Measurements from ENCODE around the gene SDC3.
"Not testable (repeated sequence)": the region's sequence is repeated elsewhere in the genome, so short reads cannot be mapped to it uniquely, and the experiment has no call there.

Gene SDC3, protein sequence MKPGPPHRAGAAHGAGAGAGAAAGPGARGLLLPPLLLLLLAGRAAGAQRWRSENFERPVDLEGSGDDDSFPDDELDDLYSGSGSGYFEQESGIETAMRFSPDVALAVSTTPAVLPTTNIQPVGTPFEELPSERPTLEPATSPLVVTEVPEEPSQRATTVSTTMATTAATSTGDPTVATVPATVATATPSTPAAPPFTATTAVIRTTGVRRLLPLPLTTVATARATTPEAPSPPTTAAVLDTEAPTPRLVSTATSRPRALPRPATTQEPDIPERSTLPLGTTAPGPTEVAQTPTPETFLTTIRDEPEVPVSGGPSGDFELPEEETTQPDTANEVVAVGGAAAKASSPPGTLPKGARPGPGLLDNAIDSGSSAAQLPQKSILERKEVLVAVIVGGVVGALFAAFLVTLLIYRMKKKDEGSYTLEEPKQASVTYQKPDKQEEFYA

DNA sequence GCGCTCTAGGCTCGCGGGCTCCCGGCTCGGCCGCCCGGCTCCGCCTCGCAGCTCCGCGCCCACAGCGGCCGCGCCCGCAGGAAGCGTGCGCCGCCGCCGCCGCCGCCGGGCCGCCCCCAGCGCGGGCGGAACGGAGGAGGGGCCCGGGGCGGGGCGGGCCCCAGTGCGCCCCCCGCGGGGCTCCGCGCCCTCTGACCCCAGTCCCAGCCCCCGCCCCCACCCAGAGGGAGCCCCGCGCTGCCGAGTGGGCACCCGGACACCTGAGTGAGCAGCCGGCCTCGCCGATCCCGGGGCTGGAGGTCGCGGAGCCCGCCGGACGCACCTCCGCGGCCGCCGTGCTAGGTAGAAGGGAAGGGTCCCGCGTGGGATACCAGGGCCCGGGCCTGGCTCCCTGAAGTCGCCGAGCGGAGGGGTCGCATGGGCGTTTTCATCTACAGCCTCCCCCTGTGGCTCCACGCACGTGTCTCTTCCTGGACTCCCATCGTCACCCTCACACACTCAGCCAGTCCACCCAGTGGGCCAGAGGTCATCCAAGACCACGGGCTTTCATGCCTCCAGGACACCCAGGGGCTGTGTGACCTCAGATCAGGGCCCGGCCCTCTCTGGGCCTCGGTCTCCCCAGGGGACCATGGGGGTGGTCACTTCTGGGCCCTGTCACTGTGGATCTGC is at the start of gene SDC3:
SDC3 (minus strand) TSS at position 63 of the 669 bp plus-strand sequence. CDS start 172 bp downstream, outside the sequence.
- DNase-seq: no peak

DNA sequence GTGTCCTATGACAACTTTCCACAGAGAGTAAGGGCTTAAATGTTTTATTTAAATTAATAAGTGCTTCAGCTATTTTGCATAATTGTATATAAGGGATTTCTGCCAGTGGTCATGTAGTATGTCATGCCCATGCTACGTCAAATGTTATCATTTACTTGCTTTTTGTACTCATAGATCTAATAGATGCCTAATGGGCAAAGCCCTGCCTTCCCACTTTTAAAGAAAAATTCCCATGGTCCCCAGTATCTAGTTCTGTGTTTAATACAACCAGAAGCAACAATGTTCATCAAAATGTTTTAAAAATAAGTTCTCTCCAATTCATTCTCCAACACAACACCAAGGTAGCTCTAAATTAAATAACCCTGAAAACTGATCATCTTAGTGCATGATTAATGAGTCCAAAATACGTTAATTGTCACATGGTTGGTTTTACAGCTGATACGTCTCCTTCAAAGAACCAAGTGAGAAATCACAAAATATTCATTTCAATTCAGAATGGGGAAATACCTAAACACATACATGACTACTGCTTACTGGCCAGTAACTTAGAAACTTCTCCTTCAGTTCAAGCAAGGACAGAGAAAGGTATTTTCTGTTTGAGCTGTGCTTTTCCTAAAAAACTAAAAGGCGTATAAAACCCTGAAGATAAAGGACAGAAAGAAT is 49.1 kb upstream of the SDC3 start:
- no peak for DNase-seq

DNA sequence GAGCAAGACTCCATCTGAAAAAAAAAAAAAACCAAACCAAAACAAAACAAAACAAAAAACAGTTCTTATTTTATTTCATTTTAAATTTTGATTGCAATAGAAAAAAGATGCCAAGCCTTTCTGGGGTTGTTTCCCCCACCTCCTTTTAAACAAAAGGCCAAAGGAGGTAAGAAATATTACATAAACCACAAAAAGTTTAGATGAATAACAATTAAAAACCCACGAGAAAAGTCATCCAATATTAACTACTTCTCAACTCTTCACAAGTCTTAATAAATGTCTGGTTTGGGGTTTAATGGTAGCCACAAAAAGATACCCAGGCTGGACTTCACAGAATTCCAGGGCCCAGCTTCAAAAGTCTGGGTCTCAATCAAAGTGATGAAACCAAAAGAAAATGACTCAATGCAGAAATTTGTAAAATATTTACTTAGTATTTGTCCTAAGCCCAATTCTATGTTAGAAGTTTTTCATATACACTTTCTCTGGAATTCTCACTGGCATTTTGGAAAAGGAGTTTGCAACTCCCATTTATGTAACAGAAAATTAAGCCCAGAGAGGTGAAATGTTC is 47.0 kb upstream of the SDC3 start:
- no peak for DNase-seq

DNA sequence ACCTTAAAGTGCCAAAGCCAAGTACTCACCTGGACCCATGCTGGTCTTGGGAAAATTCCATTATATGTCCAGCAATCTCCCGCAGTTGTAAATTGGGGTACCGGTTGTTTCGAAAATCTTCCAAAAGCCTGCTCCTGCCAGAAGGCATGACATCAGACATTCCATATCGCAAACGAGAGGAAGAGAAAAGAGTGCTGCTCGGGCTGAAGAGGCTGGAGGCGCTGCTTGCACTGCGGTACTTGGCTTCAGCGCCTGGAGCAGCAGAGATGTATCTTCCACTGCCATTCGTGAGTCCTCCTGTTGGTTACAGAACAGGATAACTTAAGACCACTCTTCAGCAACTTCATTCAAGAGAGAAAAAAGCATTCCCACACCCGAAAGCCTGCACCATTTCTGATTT is 45.1 kb upstream of the SDC3 start:
- no peak for DNase-seq

DNA sequence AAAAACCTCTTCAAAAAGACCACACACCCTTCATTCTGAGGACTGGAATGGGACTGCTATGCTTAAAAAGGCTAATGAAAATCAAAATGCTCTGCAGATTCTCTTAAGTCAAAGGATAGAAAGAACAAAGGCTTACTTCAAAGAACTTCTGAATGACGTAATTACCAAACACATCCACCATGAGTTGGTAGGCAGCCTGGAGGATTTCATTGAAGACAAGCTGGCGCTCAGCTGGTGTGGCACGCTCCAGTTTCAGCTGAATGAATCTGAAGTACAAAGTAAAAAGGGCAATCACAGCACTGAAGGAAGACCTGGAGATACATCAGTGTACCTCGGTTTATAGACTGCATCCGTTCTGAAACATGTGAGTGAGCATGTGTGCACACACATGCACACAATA is 43.5 kb upstream of the SDC3 start:
- no peak for DNase-seq

DNA sequence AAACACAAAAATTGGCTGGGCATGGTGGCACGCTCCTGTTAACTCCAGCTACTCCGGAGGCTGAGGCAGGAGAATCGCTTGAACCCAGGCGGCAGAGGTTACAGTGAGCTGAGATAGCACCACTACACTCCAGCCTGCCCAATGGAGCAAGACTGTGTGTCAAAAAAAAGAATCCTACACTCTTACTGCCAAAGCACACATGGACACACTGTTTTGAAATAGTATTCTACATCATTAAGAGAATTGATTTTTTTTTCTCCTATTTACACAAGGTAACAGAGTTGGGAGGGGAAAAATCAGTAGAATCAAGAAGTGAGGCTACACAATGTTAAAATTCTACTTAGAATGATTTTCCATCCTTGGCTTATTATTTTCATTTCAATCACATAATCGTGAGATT is 42.1 kb upstream of the SDC3 start:
- no peak for DNase-seq

DNA sequence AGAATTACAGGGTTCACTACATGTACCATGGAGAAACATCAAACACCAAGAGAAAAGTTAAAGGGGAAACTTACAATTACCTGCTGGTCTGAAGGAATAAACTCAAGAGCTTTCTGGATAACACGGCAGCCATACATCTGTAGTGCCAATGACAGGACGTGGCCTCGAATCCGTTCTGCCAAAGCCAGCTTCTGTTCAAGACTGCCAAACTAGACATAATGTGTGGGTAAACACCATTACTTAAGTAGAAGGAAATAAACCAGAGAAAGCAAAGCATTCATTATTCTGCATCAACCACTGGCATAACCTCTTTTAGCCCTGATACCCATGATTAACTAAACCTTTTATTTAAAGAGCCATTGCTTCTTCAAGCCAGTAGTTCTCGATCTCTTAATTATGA is 41.5 kb upstream of the SDC3 start:
- no peak for DNase-seq

DNA sequence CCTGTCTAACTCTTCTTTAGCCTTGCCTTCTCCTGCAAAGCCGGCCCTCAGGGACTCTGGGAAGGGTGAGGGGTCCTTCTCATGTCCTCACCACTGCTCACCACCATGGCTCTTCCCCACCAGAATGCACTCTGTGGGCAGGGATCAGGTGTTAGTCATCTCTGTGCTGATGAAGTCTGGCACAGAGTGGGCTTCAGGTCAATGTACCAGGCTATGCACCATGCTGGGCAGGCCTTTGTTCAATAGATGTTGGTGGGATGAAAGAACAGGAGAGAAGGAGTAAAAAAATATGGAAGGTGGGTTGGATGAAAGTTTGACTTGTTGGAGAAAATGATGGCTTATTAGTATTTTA is 40.9 kb upstream of the SDC3 start:
- DNase-seq: not testable (repeated sequence)

DNA sequence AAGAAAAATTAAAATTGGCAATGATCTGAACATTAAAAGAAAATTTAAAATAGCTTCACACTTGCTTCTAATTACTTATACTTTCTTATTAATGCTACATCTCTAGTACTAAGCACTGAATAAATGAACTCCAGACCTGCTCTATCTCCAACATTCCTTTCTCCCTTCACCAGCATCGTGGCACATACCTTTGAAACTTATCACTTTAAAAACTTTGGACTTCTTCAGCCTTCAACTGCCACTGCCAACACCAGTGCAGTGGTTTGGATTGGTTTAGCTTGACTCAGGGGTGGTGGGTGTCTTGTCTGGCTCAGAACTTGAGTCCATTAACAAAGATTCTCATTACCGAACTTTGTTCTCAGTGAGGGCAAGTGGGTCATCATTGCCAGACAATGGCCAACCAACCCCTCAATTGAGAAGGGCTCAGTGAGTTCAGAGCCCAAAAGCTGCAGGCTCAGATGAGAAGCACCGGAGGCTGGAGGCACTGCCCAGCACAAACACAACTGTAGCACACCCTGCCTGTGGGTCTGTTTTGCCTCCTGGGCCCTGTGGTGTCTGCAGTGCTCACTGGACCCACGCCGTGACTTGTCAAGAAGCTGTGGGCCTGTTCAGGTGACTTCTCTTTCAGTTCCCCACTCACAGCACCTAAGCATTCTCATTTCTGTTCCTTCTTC is 40.4 kb upstream of the SDC3 start:
- DNase-seq: not testable (repeated sequence)

DNA sequence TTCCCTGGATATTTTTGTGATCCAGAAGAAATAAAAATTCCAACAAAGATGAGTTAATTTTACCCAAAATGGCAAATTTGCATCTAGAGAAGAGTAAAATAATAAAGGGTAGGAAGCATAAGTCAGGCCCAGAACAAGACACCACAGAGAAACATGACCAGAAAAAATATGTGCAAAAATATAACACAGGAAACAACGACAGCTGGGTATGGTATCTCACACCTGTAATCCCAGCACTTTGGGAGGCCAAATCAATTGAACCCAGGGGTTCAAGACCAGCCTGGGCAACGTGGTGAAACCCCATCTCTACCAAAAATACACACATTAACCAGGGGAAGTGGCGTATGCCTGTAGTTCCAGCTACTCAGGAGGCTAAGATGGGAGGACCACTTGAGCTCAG is 39.7 kb upstream of the SDC3 start:
- DNase-seq: no peak

DNA sequence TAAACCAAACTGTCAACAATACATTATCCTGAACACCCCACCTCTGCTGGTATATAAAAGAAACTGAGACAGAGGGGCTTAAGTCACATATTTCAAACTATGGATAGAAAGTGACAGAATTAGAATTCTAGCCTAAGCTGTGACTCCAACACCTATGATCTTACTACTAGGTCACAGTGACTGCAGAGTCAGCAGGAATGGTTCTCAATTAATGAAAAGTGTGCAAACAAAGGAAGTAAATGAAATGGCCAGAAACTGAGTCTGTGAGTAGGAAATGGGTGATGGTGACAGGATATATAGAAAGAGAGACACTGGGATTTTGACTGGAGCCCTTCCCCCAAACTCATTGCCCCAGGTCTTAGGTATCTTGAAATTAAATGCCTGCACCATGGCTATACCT is 38.7 kb upstream of the SDC3 start:
- no peak for DNase-seq

DNA sequence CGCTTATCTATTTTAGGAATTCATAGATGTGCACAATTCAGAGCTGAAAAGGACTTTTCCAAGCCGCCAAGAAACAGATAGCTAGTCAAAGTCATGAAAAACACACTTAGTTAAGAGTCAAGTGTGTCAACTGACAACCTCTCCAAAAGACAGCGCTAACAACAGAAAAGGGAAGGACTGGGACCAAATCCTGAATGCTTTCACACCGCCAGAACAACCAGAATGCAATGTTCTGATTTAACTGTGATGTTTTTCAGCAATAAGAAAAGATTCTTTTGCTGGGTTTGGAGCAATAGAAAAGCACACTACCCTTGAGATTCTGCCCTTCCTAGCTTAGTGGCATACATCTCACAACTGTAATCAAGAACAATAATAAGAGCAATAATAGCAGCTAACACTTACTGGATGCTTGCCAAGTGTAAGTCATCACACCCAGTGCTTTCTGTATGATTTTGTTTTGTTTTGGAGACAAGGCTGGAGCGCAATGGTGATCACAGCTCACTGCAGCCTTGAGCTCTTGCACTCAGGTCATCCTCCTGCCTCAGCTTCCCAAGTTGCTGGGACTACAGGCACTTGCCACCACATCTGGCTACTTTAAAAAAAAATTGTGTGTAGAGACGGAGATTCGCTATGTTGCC is 33.9 kb upstream of the SDC3 start:
- no peak for DNase-seq

DNA sequence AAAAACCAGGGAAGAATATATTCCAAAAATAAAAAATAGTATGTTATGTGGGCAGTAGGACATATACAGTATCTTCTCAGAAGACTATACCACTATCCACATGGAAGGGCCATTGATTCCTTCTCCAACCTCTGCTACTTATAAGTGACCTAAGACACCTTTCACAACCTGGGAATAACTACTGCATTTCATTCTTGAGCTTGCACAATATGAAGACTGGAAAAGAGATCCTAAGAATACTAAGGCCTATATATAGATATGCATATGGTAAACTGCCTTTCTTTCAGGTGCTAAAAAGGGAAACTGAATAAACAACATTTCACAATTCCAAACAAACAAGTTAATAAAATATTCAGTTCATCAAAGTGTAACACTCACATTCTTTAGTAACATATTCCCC is 32.0 kb upstream of the SDC3 start:
- DNase-seq: no peak

DNA sequence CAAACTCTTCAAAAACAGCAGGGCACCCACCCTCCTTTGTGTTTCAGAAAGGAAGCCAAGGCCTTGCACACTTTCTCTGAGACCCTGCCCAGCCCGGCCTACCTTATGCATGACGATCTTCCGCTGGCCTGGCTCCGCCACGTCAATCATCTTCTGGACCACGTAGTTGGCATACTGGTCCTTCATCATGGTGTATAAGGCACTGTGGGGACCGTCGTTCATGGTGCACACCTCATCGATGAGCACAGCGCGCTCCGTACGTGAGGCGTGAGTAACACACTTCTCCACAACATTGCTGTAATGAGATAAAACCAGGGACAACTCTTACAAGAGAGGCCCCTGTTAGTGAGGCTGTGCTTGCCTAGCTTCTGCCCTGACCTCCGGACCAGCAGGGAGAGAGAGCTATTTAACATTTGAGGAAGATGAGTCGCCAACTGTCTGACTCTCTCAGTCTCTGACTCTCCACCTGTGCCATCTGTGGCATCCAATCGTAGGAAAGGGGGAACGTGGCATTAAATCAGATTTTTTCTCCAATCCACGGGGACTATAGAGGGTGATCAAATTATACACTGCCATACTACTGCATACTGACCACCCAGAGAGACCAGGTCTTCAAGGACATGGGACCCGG is 28.1 kb upstream of the SDC3 start:
- DNase-seq: no peak

DNA sequence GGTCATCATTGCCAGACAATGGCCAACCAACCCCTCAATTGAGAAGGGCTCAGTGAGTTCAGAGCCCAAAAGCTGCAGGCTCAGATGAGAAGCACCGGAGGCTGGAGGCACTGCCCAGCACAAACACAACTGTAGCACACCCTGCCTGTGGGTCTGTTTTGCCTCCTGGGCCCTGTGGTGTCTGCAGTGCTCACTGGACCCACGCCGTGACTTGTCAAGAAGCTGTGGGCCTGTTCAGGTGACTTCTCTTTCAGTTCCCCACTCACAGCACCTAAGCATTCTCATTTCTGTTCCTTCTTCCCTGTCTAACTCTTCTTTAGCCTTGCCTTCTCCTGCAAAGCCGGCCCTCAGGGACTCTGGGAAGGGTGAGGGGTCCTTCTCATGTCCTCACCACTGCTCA is 27.2 kb upstream of the SDC3 start:
- DNase-seq: not testable (repeated sequence)

DNA sequence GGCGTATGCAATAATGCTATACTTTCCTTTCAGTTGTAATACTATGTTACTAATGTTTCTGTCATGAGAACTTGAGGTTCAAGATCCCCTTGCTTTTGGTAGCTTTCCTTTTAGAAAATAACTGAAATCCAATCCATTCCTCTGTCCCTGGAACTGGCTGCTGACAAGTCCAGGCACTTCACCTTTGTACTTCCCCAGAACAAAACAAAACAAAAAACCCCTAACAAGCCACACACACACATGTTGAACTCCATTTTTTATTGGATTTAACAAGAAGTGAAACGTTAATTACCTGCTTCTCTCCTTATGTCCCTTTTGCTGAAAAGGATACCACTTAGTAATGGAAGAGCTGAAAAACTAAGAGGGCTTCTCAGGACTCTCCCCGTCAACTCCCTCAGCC is 26.1 kb upstream of the SDC3 start:
- no peak for DNase-seq

DNA sequence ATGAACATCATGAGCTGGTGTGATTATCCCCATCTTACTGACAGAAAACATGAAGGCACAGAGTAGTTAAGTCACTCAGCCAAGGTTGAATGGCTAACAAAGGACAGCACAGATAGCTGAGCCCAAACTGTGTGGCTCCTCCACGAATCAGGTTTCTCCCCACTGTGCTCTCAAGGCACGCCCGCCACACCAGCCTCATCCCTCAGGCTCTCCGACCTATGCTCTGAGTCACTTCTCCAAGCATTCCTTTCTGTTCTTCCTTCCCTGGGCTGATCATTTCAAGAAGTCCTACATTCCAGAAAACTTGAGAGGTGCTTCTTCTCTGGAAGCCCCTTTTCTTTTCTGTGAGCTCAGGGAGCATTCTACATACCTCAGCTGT is 25.3 kb upstream of the SDC3 start:
- no peak for DNase-seq

DNA sequence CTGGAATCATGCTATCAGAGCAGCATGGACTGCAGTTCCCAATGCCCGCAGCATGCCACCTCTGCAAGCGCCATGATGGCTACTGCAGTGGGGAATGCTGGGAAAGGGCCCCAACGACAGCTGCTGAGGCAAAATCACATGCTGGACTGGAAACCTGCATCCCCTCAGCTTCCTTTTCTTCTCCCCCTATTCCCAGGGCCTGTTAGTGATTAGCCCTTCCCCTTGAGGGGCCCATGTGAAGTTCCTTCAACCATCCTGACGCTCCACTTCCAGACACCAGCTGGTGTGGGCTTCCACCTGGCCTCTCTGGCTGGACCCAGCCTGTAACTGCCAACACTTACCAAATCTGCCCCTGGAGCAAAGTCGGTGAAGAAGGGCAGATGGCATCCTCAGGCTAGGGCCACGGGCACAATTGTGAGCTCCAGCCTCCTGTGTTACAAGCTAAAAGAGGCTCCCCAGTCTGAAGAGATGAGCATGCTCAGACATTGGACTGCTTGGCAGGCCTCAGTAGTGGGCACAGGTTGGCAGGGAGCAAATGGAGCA is 22.1 kb upstream of the SDC3 start:
- DNase-seq: no peak

DNA sequence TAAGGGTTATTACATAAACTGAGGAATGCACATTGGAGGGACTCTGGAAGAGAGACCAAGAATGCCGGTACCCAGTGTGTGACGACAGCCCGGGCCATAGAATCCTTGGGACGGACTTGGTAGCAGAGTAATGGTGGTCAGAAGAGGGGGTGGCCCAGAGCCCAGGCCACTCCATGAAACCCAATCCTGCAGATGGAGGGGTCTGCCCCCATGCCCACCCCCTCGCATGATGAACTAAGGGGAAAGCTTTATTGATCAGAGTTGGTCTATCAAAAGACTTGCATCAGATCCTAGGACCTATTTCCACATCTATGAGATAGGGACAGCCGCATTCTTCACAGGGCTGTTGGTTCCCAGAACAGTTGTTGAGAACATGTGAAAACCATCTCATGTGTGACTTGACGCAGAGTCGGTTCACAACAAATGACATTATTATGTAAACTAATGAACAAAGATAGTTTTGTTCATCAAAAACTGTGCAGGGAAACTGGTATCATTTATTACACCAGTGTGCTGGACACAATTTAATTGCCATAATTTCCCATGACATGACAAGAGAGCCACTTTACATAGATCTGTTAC is 21.5 kb upstream of the SDC3 start:
- no peak for DNase-seq

DNA sequence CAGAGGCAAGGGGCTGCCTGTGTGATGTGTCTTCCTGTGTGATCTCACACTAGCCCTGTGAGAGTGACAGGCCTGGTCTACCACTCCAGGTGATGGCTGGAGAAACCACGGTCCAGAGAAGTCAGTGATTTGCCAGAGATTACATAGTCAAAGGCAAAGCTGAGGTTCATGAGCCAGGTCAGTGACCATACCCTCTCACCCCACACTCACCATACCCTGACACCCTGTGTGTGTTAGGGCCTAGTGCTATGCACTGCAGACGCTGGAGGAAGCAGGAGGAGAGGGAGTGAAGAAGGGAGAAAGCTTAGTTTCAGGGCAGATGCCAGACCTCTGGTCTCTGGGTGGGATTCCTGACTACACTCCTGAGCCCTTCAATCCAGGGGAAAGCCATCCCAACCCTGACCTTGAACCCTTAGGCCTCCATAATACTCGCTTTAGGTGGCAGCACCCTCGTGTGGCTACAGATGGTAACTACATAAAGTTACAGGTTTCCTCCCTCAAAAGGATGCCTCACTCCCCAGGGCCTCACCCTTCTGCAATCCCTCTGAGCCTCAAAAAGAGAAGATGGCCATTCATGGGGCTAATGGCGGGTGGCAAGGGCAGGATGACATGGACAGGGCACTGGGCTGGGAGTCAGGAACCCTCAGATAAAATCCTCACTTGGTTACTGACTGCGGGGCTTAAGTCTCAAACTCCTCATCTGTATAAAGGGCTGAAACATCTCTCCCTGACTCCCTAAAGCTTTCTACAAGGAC is 20.8 kb upstream of the SDC3 start:
- DNase-seq: peak in 1 of 4 experiments; percentile 20

DNA sequence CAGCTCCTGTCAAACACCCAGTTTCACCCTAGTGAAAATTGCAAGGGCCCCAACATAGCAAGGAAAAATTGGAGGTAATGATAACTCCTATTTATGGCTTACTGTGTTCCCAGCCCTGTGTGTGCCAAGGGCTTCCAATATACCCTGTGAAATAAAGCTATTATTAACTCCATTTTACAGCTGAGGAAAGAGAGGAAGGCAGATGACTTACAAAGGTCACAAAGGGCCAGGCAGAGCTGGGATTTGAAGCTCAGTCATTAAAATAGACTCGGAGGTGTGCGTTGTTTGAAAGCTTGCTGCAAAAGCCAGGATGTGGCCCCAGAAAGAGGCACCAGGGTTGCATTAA is 20.2 kb upstream of the SDC3 start:
- DNase-seq: no peak

Data from activated CD4-positive, CD25-positive, alpha-beta regulatory T cell (primary cell).